Activated CD8-positive, alpha-beta memory T cell treated with anti-CD3 and anti-CD28 coated beads, Interleukin-2, amount 10 ng/mL, durations not matched to agents 7 days and 5 days (primary cell): ENCODE measurements around the gene OGFR. TPM values are rescaled to one million over a fixed set of nuclear protein-coding genes. Genes with fewer than 3 reads are reported as not detected.
A peak's percentile ranks its signal among the peaks of the same experiment; 100 is the strongest.

Source experiments
- ATAC-seq: fragments of 150-1000 bp; cut with Tn5 transposase; one replicate; pipeline ENCODE4 v1.10.0; 2021; ENCODE audit warnings: moderate library complexity
- CTCF ChIA-PET: fragments of 350-600 bp; sonication (Branson Sonifier 250); formaldehyde crosslinking; loops from one replicate; lab custom pipeline; 2021; ENCODE audit warnings: antibody characterized with exemption; lab: Charles Lee
- DNase-seq: peaks from one replicate; pipeline ENCODE4 v3.0.0-alpha.2; 2020
- H3K27ac Mint-ChIP-seq: one replicate; pipeline ENCODE4 v1.8.0; 2021; ENCODE audit warnings: mild to moderate bottlenecking, mixed read lengths
- H3K27me3 Mint-ChIP-seq: one replicate; pipeline ENCODE4 v1.8.0; 2021; ENCODE audit warnings: mixed read lengths
- H3K36me3 Mint-ChIP-seq: one replicate; pipeline ENCODE4 v1.8.0; 2021; ENCODE audit warnings: mild to moderate bottlenecking, mixed read lengths
- H3K4me1 Mint-ChIP-seq: one replicate; pipeline ENCODE4 v1.8.0; 2021; ENCODE audit warnings: mixed read lengths
- H3K4me3 Mint-ChIP-seq: one replicate; pipeline ENCODE4 v1.8.0; 2021; ENCODE audit warnings: mild to moderate bottlenecking, moderate library complexity, mixed read lengths
- H3K9me3 Mint-ChIP-seq: one replicate; pipeline ENCODE4 v1.8.0; 2022; ENCODE audit warnings: low read depth, mixed read lengths
- total RNA-seq, 2 experiments: library from RNA; stranded (reverse); gene quantifications; one replicate each; pipeline ENCODE4 v1.2.3, GENCODE V29; 2021

The OGFR gene
- total RNA-seq, 2 experiments from 2014 or later = 87.8 to 91.0 TPM

DNA sequence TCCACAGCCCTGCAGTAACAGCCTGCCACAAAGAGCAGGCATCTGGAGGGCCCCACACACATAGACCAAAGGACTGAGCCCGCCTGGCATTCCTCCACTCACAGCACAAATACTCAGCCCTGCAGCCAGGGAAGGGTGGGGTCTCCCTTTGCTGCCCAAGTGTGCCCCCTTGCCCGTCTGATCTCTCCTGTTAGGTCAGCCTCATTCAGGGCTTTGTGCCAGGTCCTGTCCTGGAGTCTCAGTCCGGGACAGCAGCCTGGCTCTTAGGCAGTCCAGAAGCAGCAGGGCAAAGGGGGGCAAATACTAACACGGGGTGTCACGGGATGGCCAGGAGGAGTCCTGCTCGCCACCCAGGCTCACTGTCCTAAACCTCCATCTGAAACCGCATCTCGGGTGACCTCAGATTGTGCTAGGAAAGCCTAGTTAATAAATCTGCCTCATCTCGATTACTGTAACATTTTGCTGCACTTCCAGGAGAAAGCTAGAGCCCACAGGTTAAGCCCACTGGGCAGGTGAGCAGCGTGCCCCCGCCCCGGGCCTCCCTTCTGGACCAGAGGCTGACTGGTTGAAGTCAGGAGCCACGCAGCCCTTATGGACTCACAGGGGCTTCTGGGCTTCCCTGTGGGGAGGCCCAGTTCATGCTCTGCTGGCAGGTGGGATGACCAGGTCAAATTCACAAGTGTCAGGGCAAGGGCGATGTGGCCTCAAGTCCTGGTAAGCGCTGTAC is 3.2 kb upstream of the OGFR start:
- CTCF ChIA-PET = no interaction called here
- peaks cover 30% of the 10 kb centered on the region for H3K36me3 Mint-ChIP-seq
- H3K4me3 Mint-ChIP-seq = no peak overlapping the region
- ATAC-seq (no peak), DNase-seq (no peak)
- peaks cover 22% of the 10 kb centered on the region for H3K4me1 Mint-ChIP-seq
- no peak overlapping the region for H3K27ac Mint-ChIP-seq
- H3K27me3 Mint-ChIP-seq = no peaks in the 10 kb centered on the region
- H3K9me3 Mint-ChIP-seq = no peaks in the 10 kb centered on the region

DNA sequence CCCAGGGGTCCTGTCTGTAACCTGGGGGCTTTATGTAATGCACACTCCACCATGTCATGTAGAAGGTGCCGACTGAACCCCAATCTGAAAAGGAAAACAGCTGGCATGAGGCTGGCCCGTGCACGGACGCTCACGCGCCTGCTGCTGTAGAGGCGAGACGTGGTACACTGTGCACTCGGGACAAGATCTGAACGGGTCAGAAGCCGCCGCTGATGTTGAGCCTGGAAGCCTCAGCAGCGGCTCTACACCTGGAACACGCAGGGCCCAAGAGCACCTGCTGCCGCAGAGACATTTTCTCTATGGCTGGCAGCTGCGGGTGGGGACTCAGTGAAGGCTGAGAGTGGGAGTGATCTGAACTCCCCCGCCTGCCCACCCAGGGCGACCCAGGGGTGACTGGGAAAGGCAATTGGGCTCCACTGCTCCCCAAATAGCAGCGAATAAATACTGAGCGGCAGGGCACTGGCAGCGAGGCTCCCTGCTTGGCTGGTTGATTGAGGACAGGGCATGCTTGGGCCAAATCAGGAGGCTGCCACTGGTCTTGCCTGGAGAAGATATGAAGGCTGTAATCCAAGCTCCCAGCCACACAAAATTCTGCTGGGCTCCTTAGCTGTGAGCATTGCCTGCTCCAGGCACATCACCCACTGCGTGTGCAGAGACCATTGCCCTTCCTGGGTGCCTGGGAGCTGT is 2.5 kb upstream of the OGFR start:
- Mint-ChIP-seq H3K36me3 (peaks cover 30% of the 10 kb centered on the region), H3K9me3 (no peaks in the 10 kb centered on the region), H3K4me3 (no peak overlapping the region), H3K27ac (no peak overlapping the region), H3K27me3 (no peaks in the 10 kb centered on the region), H3K4me1 (peaks cover 27% of the 10 kb centered on the region)
- DNase-seq (no peak), ATAC-seq (no peak)
- CTCF ChIA-PET = interaction anchor here (0.7 kb wide), 1 partner anchor 68 kb away, joined by 3 read pairs; no protein-coding TSS in a partner anchor

GRCh38 chr20:62804021-62804626 is 511 bp upstream of the OGFR start:
- peak; percentile 50 for ATAC-seq
- H3K36me3 Mint-ChIP-seq = peaks cover 27% of the 10 kb centered on the region
- CTCF ChIA-PET = interaction anchor here (1.6 to 1.9 kb wide), 2 partner anchors 9 to 12 kb away, joined by 5 to 7 read pairs; no protein-coding TSS in a partner anchor
- DNase-seq = peak; percentile 67
- H3K27me3 Mint-ChIP-seq = no peaks in the 10 kb centered on the region
- H3K27ac Mint-ChIP-seq = peak overlapping the region; percentile 91
- peaks cover 28% of the 10 kb centered on the region for H3K4me1 Mint-ChIP-seq
- H3K4me3 Mint-ChIP-seq = peak overlapping the region; percentile 87
- H3K9me3 Mint-ChIP-seq = no peaks in the 10 kb centered on the region

DNA sequence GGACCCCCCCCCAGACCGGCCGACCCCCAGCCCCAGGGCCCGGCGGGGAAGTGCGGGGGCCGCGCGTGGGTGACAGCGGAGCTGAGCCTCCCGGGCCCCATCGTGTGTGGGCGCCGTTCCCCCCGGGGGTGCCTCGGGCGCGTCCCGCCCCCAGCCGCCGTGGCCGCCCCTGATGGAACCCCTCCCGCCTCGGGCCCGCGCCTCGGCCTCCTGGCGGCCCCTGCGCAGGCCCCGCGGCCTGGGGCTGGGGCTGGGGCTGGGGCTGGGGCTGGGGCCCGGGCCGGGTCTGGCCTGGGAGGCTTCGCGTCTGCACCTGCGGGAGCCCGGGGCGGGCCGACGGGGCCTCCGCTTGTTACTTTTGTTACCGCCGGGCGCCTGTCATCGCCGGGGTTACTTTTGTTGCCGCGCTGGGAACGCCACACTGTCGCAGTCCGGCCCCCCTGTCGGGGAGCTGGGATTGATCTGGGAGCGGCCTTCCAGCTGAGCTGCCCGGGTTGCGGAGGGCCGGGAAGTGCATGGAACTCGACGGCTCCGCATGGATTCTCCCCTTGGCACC is 598 bp downstream of the OGFR start:
- Mint-ChIP-seq H3K27ac (peak overlapping the region; percentile 65), H3K9me3 (no peaks in the 10 kb centered on the region), H3K36me3 (peaks cover 21% of the 10 kb centered on the region), H3K4me3 (peak overlapping the region; percentile 82), H3K4me1 (peaks cover 28% of the 10 kb centered on the region), H3K27me3 (no peaks in the 10 kb centered on the region)
- peak; percentile 31 for ATAC-seq
- DNase-seq = no peak
- CTCF ChIA-PET = interaction anchor here (0.7 to 1.9 kb wide), 4 partner anchors 11 to 306 kb away, joined by 3 to 7 read pairs (median 4); no protein-coding TSS in a partner anchor

DNA sequence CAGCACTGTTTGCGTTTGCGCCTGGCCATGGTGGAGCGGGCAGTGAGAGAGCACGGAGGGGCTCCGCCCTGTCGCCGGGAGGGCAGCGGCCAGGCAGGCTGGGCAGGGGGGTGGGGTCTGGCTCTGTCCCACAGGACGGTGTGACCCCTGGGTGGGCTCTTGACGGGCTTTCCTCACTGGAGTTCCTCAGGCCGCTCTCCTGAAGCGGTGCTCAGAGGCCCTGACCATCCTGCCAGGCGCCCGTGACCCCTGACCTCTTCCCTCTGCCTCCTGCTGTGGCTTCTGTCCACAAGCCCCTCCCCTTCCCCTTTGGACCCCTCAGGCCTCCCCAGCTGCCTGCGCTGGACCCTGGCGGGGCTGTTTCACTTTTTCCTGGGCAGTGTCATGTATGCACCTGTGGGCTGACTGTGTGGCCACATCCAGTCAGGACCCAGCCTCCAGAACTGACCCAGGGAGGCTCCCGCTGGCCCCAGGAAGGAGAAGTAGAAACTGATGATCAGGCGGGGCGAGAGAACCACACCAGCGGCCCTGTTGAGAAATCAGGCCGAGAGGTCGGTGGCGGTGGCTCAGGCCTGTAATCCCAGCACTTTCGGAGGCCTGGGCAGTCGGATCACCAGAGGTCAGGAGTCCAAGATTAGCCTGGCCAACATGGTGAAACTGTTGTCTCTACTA is 1.2 kb downstream of the OGFR start:
- CTCF ChIA-PET = interaction anchor here (1.3 to 1.9 kb wide), 3 partner anchors 11 to 120 kb away, joined by 3 to 7 read pairs (median 4); no protein-coding TSS in a partner anchor
- no peak for DNase-seq
- H3K27ac Mint-ChIP-seq = peak overlapping the region; percentile 65
- H3K36me3 Mint-ChIP-seq = peaks cover 19% of the 10 kb centered on the region
- peak overlapping the region; percentile 82 for H3K4me3 Mint-ChIP-seq
- peaks cover 28% of the 10 kb centered on the region for H3K4me1 Mint-ChIP-seq
- ATAC-seq = no peak
- H3K27me3 Mint-ChIP-seq = no peaks in the 10 kb centered on the region
- no peaks in the 10 kb centered on the region for H3K9me3 Mint-ChIP-seq

DNA sequence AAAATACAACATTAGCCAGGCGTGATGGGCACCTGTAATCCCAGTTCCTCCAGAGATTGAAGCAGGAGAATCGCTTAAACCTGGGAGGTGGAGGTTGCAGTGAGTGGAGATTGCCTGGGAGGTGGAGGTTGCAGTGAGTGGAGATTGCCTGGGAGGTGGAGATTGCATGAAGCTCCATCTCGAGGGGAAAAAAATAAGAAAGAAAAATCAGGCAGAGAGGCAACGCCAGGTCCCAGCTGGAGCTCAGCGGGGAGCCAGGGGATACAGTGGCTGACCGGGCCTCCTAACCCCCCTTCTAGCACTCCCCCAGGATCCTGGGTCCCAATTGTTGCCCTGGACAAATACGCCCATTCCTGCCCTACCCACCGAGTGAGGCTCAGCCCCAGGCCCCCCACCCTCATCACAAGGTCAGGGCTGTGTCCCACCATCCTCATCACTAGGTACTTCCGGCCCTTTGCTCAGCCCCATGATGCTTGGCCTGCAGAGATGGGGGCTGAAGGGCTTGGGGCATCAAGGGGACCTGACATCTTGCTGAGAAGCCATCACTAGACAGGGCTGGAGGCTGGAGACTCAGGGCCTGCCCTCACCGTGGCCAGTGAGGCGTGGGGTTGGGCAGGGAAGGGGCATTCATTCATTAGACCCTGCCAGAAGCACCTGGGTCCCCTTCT is 1.9 kb downstream of the OGFR start:
- peaks cover 18% of the 10 kb centered on the region for H3K36me3 Mint-ChIP-seq
- DNase-seq (no peak), ATAC-seq (no peak)
- peak overlapping the region; percentile 82 for H3K4me3 Mint-ChIP-seq
- peak overlapping the region; percentile 58 for H3K27ac Mint-ChIP-seq
- H3K27me3 Mint-ChIP-seq = no peaks in the 10 kb centered on the region
- H3K9me3 Mint-ChIP-seq = no peaks in the 10 kb centered on the region
- CTCF ChIA-PET = interaction anchor here (1.3 to 3.4 kb wide), 2 partner anchors 121 to 307 kb away, joined by 3 to 24 read pairs; no protein-coding TSS in a partner anchor
- H3K4me1 Mint-ChIP-seq = peaks cover 28% of the 10 kb centered on the region

GRCh38 chr20:62807444-62808210 is 3.0 kb downstream of the OGFR start:
- H3K36me3 Mint-ChIP-seq = peaks cover 21% of the 10 kb centered on the region
- CTCF ChIA-PET = interaction anchor here (0.6 to 3.4 kb wide), 37 partner anchors 7 to 506 kb away, joined by 3 to 43 read pairs (median 4); partner anchors contain the start of genes COL9A3, MRGBP, NTSR1 and SLCO4A1
- no peak overlapping the region for H3K4me3 Mint-ChIP-seq
- DNase-seq (no peak), ATAC-seq (no peak)
- H3K9me3 Mint-ChIP-seq = no peaks in the 10 kb centered on the region
- peaks cover 28% of the 10 kb centered on the region for H3K4me1 Mint-ChIP-seq
- H3K27ac Mint-ChIP-seq = no peak overlapping the region
- H3K27me3 Mint-ChIP-seq = no peaks in the 10 kb centered on the region

- CTCF ChIA-PET = interaction anchor here (0.6 to 3.4 kb wide), 43 partner anchors 8 to 507 kb away, joined by 3 to 43 read pairs (median 4); partner anchors contain the start of genes COL9A3, MRGBP, NTSR1 and SLCO4A1
- H3K4me1 Mint-ChIP-seq = peaks cover 28% of the 10 kb centered on the region
- no peaks in the 10 kb centered on the region for H3K9me3 Mint-ChIP-seq
- DNase-seq = peak; percentile 78
- no peak overlapping the region for H3K4me3 Mint-ChIP-seq
- peaks cover 24% of the 10 kb centered on the region for H3K36me3 Mint-ChIP-seq
- ATAC-seq = peak; percentile 50
- H3K27me3 Mint-ChIP-seq = no peaks in the 10 kb centered on the region
- peak overlapping the region; percentile 52 for H3K27ac Mint-ChIP-seq
These were observed 3.7 kb downstream of the OGFR start for GRCh38 chr20:62808211-62808865.

- no peak for ATAC-seq
- H3K9me3 Mint-ChIP-seq = no peaks in the 10 kb centered on the region
These were observed 5.1 kb downstream of the OGFR start for GRCh38 chr20:62809530-62810428.

GRCh38 chr20:62811320-62811719 is 6.7 kb downstream of the OGFR start:
- Mint-ChIP-seq H3K27ac (no peak overlapping the region), H3K36me3 (peaks cover 19% of the 10 kb centered on the region), H3K9me3 (no peaks in the 10 kb centered on the region), H3K27me3 (peaks cover 19% of the 10 kb centered on the region), H3K4me3 (no peak overlapping the region), H3K4me1 (peaks cover 17% of the 10 kb centered on the region)
- DNase-seq (no peak), ATAC-seq (no peak)
- CTCF ChIA-PET = no interaction called here

More at GRCh38 chr20:62809530-62810428, 5.1 kb downstream of the OGFR start:
- peaks cover 22% of the 10 kb centered on the region for H3K4me1 Mint-ChIP-seq
- H3K27ac Mint-ChIP-seq = no peak overlapping the region
- no peak overlapping the region for H3K4me3 Mint-ChIP-seq
- CTCF ChIA-PET = interaction anchor here (1.1 to 3.4 kb wide), 7 partner anchors 10 to 310 kb away, joined by 3 to 43 read pairs (median 4); partner anchors contain the start of gene MRGBP
- peaks cover 3% of the 10 kb centered on the region for H3K27me3 Mint-ChIP-seq
- peaks cover 22% of the 10 kb centered on the region for H3K36me3 Mint-ChIP-seq
- DNase-seq = no peak
